Activated T-helper 1 cell treated with anti-CD3 and anti-CD28 coated beads, Interleukin-12 subunit alpha, Interleukin-12 subunit beta, Interleukin-2, Interleukin-4 antibody, amounts not matched to agents 30 ng/mL and 10 ng/mL and 1 ng/mL, durations not matched to agents 14 hours and 24 hours and 36 hours (primary cell): Measurements from ENCODE around the gene BSN. TPM values are rescaled to one million over a fixed set of nuclear protein-coding genes. Genes with fewer than 3 reads are reported as not detected.

Experiments used
- DNase-seq: peaks from one replicate; pipeline ENCODE4 v3.0.0; 2021; ENCODE audit warnings: low spot score
- H3K27ac Mint-ChIP-seq: one replicate; pipeline ENCODE4 v1.8.0; 2021; ENCODE audit warnings: mild to moderate bottlenecking, mixed read lengths
- H3K27me3 Mint-ChIP-seq: one replicate; pipeline ENCODE4 v1.8.0; 2022; ENCODE audit warnings: mild to moderate bottlenecking, moderate library complexity, mixed read lengths; ENCODE audit not compliant: insufficient read depth
- H3K36me3 Mint-ChIP-seq: one replicate; pipeline ENCODE4 v1.8.0; 2021; ENCODE audit warnings: low read depth, mixed read lengths
- H3K4me1 Mint-ChIP-seq: one replicate; pipeline ENCODE4 v1.8.0; 2021; ENCODE audit warnings: low read depth, mixed read lengths
- H3K4me3 Mint-ChIP-seq: one replicate; pipeline ENCODE4 v1.8.0; 2021; ENCODE audit warnings: mild to moderate bottlenecking, moderate library complexity, mixed read lengths
- H3K9me3 Mint-ChIP-seq: one replicate; pipeline ENCODE4 v1.8.0; 2021; ENCODE audit warnings: mixed read lengths
- intact Hi-C: fragments of 100-400 bp; cut with micrococcal nuclease; formaldehyde crosslinking; loops from one replicate; pipeline ENCODE4 v1.15.1; 2024
- total RNA-seq: library from RNA; stranded (reverse); gene quantifications from 2 replicates; pipeline ENCODE4 v1.2.3, GENCODE V29; 2022

Gene BSN
- total RNA-seq, 1 donor from 2014 or later = 0.13 TPM

DNA sequence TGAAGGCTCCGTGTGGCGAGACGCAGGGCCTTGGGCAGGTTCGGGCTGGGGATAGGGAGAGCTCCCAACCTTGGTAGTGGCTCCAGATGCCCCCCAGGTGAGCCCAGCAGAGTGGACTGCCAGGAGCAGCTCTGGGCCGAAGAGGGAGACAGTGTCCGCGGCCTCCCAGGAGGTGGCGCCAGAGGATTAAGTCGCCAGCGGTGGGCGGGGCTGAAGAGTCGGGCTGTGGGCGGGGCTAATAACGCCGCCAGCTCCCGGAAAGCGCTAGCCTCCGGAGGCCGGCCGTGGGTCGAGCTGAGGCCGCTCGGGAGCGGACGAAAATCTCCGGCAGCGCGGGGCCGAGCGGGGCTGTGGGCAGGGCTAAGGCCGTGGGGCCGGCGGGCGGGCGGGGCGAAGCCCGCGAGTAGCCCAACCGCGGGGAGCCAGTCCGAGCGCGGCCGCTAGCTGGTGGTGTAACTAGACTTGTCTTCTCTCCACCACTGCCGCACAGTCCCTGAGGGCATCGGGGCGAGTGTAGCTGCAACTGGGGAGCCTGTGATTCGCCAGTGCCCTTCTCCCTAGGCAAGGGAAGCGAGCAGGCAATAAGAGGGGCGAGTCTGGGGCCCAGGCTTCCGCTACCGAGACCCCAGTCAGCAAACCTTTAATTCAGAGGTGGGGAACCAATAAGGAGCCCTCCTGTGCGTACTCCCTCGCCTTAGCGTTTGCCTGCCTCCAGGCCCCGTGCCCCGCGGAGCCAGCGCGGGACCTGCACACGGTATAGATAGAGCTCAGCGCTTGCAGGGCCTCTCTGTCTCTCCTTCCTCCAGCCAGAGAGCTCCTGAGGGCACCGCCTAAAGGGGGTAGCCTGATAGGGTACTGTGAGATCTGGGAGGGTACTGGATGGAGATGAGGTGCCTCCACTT is 14.4 kb upstream of the BSN start:
- Mint-ChIP-seq H3K27me3 (peaks cover 12% of the 10 kb centered on the region), H3K4me1 (peaks cover 5% of the 10 kb centered on the region), H3K9me3 (no peaks in the 10 kb centered on the region), H3K36me3 (no peaks in the 10 kb centered on the region), H3K27ac (no peak overlapping the region), H3K4me3 (peak overlapping the region; percentile 68)
- peak; percentile 85 for DNase-seq
- intact Hi-C loops = loop anchor here (1.0 to 5.0 kb wide), 6 partner anchors 14 to 362 kb away; partner anchors contain the start of genes BSN, DAG1 and MST1R

DNA sequence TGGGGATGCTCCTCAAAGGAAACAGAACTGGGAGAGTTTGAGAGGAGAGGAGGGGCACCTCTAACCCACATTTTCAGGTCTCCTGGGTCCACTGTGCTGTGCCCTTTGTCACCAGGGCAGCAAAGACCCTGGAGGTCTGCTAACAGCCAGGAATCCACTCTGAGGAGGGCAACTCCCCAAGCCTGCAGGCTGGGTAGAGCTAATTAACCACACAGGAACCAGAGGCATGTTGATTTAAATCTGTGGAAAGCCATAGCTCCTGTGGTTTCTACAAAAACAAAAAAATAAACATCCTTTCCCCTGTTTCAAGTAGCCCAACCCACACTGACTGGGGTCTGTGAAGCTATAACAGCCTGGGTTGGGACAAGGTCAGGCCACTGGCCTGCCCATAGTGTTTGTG is 2.2 kb upstream of the BSN start:
- no peaks in the 10 kb centered on the region for H3K9me3 Mint-ChIP-seq
- intact Hi-C loops = no loop called here
- H3K27ac Mint-ChIP-seq = peak overlapping the region; percentile 53

DNA sequence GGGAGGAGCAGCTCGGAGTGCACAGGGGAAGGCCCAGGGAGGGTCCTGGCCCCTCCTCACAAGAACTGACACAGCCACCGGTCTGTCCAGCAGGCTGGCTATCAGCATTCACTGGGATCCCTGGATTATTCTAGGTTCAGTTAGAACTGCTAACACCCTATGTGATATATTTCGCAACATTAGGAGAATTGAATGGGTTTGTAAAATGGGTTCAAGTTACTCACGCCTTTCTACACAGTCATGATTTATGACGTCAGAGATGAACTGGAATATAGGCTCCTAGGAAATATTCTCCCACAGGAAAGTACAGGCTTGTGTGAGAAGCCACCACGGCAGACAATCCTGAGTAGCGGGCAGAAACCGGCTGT is 969 bp upstream of the BSN start:
- H3K36me3 Mint-ChIP-seq = peaks cover 2% of the 10 kb centered on the region
- DNase-seq = no peak
- intact Hi-C loops = no loop called here
- peak overlapping the region; percentile 89 for H3K4me3 Mint-ChIP-seq
- no peaks in the 10 kb centered on the region for H3K9me3 Mint-ChIP-seq
- peaks cover 56% of the 10 kb centered on the region for H3K27me3 Mint-ChIP-seq
- H3K4me1 Mint-ChIP-seq = peaks cover 20% of the 10 kb centered on the region
- H3K27ac Mint-ChIP-seq = peak overlapping the region; percentile 34

More for the DNA sequence above, 2.2 kb upstream of the BSN start:
- peaks cover 2% of the 10 kb centered on the region for H3K36me3 Mint-ChIP-seq
- DNase-seq = no peak
- peaks cover 20% of the 10 kb centered on the region for H3K4me1 Mint-ChIP-seq
- peak overlapping the region; percentile 48 for H3K4me3 Mint-ChIP-seq
- H3K27me3 Mint-ChIP-seq = peaks cover 51% of the 10 kb centered on the region

- peak; percentile 59 for DNase-seq
- intact Hi-C loops = loop anchor here (1.0 kb wide), 2 partner anchors 15 to 119 kb away; no protein-coding TSS in a partner anchor
- H3K9me3 Mint-ChIP-seq = no peaks in the 10 kb centered on the region
- H3K36me3 Mint-ChIP-seq = peaks cover 2% of the 10 kb centered on the region
- H3K27ac Mint-ChIP-seq = no peak overlapping the region
- H3K4me1 Mint-ChIP-seq = peaks cover 20% of the 10 kb centered on the region
- H3K27me3 Mint-ChIP-seq = peaks cover 55% of the 10 kb centered on the region
- H3K4me3 Mint-ChIP-seq = peak overlapping the region; percentile 68
Observed at GRCh38 chr3:49554633-49555265, 472 bp downstream of the BSN start.

DNA sequence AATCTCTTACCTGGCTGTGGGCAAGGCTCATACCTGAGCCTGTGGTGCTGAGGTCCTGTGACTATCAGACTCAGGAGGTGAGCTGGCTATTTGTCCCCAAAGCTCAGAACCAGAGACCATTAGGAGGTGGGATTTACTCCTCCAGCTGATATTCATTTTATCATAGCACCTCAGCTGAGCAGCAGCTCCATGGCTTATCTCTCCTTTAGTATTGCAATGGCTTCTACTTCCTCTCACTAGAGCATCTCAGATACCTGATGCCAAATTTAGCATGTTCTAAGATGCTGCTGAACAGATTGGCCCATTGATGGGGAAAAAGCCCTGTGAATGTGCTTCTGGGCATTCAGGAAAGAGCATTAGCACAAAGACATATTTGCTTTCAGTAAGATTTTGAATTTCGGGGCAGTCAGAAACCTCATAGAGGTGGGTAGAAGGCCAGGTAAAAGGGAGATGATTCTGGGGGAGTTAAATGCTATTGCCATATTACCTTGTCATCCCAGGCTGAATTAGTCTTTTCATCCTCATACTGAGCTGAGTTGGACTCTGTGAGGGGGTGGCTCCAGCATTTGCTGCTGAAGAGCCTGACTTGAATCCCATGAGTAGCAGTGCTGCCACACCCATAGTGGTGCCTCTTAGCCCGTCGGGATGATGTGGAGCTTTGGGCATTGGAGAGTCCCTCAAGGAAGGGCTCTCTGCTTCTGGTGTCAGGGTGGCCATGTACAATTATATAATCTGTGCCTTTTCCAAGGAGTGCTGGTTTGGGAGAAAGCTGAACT is 2.4 kb downstream of the BSN start:
- Mint-ChIP-seq H3K9me3 (no peaks in the 10 kb centered on the region), H3K27ac (no peak overlapping the region), H3K27me3 (peaks cover 48% of the 10 kb centered on the region), H3K4me3 (no peak overlapping the region), H3K36me3 (peaks cover 2% of the 10 kb centered on the region), H3K4me1 (peaks cover 18% of the 10 kb centered on the region)
- no peak for DNase-seq
- intact Hi-C loops = no loop called here

DNA sequence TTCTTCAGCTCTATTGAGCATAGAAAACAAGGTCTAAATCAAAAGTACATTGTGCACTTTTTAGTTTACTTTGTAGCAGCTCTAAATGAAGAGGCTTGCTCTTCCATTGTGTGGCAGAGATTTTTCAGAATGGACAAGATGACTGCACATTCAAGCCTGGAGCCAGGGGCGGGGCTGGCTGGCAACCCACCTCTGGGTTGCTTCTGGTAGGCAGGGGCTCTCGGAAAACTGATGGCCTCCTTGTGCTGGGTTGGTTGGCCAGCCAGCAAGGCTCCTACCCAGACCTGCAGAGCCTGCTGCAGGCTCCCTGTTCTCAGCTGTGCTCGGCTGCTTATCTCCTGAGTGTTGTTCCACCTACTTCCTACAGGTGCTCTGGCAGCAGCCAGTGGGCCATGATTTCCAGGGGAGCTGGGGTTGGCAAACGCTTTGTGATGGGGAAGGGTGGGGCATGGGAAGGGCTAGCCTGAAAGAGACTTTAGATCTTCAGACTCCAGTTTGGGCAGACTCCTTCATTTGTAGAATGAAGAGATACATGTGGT is 8.8 kb downstream of the BSN start:
- Mint-ChIP-seq H3K27ac (no peak overlapping the region), H3K9me3 (no peaks in the 10 kb centered on the region), H3K27me3 (peaks cover 29% of the 10 kb centered on the region), H3K4me1 (no peaks in the 10 kb centered on the region), H3K36me3 (no peaks in the 10 kb centered on the region), H3K4me3 (no peak overlapping the region)
- DNase-seq = no peak
- intact Hi-C loops = no loop called here

- no peak overlapping the region for H3K27ac Mint-ChIP-seq
- H3K4me3 Mint-ChIP-seq = no peak overlapping the region
- peaks cover 24% of the 10 kb centered on the region for H3K27me3 Mint-ChIP-seq
Observed at GRCh38 chr3:49563766-49564165, 9.5 kb downstream of the BSN start.

DNA sequence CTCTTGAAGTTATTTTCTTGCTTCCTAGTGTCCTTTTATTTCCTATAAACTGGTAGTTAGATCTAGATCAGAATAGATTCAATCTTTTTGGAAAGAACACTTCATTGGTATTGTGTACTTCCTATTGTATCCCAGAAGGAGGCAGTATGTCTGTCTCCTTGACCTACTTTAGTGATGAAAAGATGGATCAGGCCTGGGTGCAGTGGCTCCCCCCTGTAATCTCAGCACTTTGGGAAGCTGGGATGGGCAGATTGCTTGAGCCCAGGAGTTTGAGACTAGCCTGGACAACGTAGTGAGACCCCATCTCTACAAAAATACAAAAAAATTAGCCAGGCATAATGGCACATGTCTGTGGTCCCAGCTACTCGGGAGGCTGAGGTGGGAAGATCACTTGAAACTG is 12.0 kb downstream of the BSN start:
- Mint-ChIP-seq H3K27me3 (peaks cover 22% of the 10 kb centered on the region), H3K9me3 (no peaks in the 10 kb centered on the region), H3K27ac (no peak overlapping the region), H3K4me3 (no peak overlapping the region), H3K4me1 (no peaks in the 10 kb centered on the region), H3K36me3 (no peaks in the 10 kb centered on the region)
- intact Hi-C loops = loop anchor here (1.0 kb wide), 1 partner anchor 105 kb away; no protein-coding TSS in a partner anchor
- no peak for DNase-seq

More at GRCh38 chr3:49563766-49564165, 9.5 kb downstream of the BSN start:
- no peak for DNase-seq
- no peaks in the 10 kb centered on the region for H3K9me3 Mint-ChIP-seq
- intact Hi-C loops = no loop called here
- no peaks in the 10 kb centered on the region for H3K4me1 Mint-ChIP-seq
- no peaks in the 10 kb centered on the region for H3K36me3 Mint-ChIP-seq

DNA sequence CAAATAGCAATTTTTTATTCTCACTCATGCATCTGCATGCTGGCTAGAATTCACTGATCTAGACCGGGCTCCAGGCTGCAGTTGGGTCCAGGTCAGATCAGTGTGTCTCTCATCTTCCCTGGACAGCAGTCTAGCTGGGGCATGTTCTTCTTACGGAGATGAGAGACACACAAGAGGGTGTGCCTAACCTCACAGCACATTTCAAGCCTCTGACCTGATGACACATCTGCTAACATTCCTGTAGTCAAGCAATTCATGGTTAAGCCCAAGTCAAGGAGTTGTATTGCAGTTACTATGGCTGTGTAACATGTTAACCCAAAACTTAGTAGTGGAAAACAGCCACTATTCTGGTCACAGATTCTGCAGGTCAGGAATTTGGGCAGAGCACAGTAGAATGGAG is 13.1 kb downstream of the BSN start:
- Mint-ChIP-seq H3K27ac (no peak overlapping the region), H3K4me3 (no peak overlapping the region), H3K27me3 (peaks cover 19% of the 10 kb centered on the region), H3K36me3 (no peaks in the 10 kb centered on the region), H3K4me1 (no peaks in the 10 kb centered on the region), H3K9me3 (no peaks in the 10 kb centered on the region)
- intact Hi-C loops = no loop called here
- no peak for DNase-seq

GRCh38 chr3:49568965-49569364 is 14.7 kb downstream of the BSN start:
- H3K27me3 Mint-ChIP-seq = peaks cover 12% of the 10 kb centered on the region
- H3K4me3 Mint-ChIP-seq = no peak overlapping the region
- no peaks in the 10 kb centered on the region for H3K9me3 Mint-ChIP-seq
- H3K36me3 Mint-ChIP-seq = no peaks in the 10 kb centered on the region
- no peaks in the 10 kb centered on the region for H3K4me1 Mint-ChIP-seq
- H3K27ac Mint-ChIP-seq = no peak overlapping the region
- intact Hi-C loops = no loop called here
- no peak for DNase-seq

DNA sequence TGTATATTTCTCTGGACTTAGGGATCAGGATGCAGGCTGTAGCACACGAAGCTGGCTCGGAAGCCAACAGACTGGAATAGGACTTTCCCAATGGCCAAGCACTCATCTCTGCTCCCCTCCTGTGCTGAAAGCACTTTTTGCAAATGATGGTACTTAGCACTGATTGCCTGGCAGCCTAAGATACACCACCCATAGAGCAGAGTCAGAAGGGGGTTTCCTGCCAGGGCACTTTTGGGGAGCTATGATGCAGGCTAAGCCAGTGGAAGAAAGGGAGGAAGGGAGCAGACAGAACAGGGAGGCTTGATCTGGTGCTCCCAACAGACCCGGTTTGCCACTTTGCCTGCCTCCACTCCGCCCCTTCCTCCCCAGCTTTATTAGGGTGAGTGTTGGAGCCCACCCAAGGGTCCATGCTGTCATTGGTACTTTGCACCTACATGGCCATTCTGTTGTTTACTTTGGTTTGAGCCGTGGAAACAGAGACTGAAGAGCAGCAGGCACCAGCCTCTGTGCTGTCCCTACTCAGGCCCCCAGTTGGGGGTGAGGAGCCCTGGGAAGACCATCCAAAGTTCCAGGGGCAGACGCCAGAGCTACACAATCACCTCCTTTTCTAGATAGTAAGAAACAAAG is 15.9 kb downstream of the BSN start:
- DNase-seq = no peak
- Mint-ChIP-seq H3K4me1 (no peaks in the 10 kb centered on the region), H3K4me3 (no peak overlapping the region)

GRCh38 chr3:49582177-49582576 is 27.9 kb downstream of the BSN start:
- Mint-ChIP-seq H3K9me3 (no peaks in the 10 kb centered on the region), H3K27ac (no peak overlapping the region), H3K36me3 (no peaks in the 10 kb centered on the region), H3K27me3 (peaks cover 14% of the 10 kb centered on the region), H3K4me1 (no peaks in the 10 kb centered on the region), H3K4me3 (no peak overlapping the region)
- DNase-seq = no peak
- intact Hi-C loops = no loop called here

More for the DNA sequence above, 15.9 kb downstream of the BSN start:
- intact Hi-C loops = no loop called here
- Mint-ChIP-seq H3K27me3 (peaks cover 10% of the 10 kb centered on the region), H3K27ac (no peak overlapping the region), H3K9me3 (no peaks in the 10 kb centered on the region), H3K36me3 (no peaks in the 10 kb centered on the region)
